HEK293T (cell line): Measurements from ENCODE around the gene L1CAM.

Experiments used
- CTCF ChIA-PET: fragments of 350-600 bp; formaldehyde crosslinking; extraction: SDS; loops from one replicate; lab custom pipeline; 2021; ENCODE audit warnings: antibody characterized with exemption, inconsistent platforms; lab: Yijun Ruan, JAX
- POLR2A ChIA-PET: fragments of 350-600 bp; formaldehyde crosslinking; extraction: SDS; loops from one replicate; lab custom pipeline; 2020; ENCODE audit warnings: antibody characterized with exemption, inconsistent platforms; lab: Yijun Ruan, JAX
- DNase-seq: peaks from one replicate; pipeline ENCODE4 v3.0.0; 2012; ENCODE audit warnings: mixed read lengths; ENCODE audit errors: extremely low spot score
- ARNT ChIP-seq: fragments of 450-650 bp; IDR thresholded peaks from 2 replicates; pipeline ENCODE4 v1.6.1; 2017; ENCODE audit warnings: mild to moderate bottlenecking
- BHLHE40 ChIP-seq: fragments of 450-650 bp; IDR thresholded peaks from 2 replicates; pipeline ENCODE4 v1.6.1; 2016; ENCODE audit warnings: mild to moderate bottlenecking, moderate library complexity, borderline replicate concordance
- CTBP1 ChIP-seq: fragments of 450-650 bp; IDR thresholded peaks from 2 replicates; pipeline ENCODE4 v1.6.1; 2016; ENCODE audit warnings: borderline replicate concordance
- ELF4 ChIP-seq: fragments of 450-650 bp; IDR thresholded peaks from 2 replicates; pipeline ENCODE4 v1.6.1; 2017; ENCODE audit warnings: antibody characterized with exemption
- FOXA1 ChIP-seq: fragments of 450-650 bp; IDR thresholded peaks from 2 replicates; pipeline ENCODE4 v1.6.1; 2016; ENCODE audit warnings: mild to moderate bottlenecking
- FOXK2 ChIP-seq: fragments of 450-650 bp; IDR thresholded peaks from 2 replicates; pipeline ENCODE4 v1.6.1; 2016; ENCODE audit warnings: mild to moderate bottlenecking
- FOXM1 ChIP-seq: fragments of 450-650 bp; IDR thresholded peaks from 2 replicates; pipeline ENCODE4 v1.6.1; 2017; ENCODE audit warnings: mild to moderate bottlenecking, borderline replicate concordance
- HDGF ChIP-seq: fragments of 450-650 bp; IDR thresholded peaks from 2 replicates; pipeline ENCODE4 v1.6.1; 2017; ENCODE audit warnings: antibody characterized with exemption, borderline replicate concordance
- L3MBTL2 ChIP-seq: fragments of 450-650 bp; conservative IDR thresholded peaks from 2 replicates; pipeline ENCODE4 v1.6.1; 2016; ENCODE audit warnings: mild to moderate bottlenecking
- LEF1 ChIP-seq: fragments of 450-650 bp; IDR thresholded peaks from 2 replicates; pipeline ENCODE4 v1.6.1; 2017; ENCODE audit warnings: mild to moderate bottlenecking, borderline replicate concordance
- NFRKB ChIP-seq: fragments of 450-650 bp; IDR thresholded peaks from 2 replicates; pipeline ENCODE4 v1.6.1; 2016; ENCODE audit warnings: mild to moderate bottlenecking, moderate library complexity
- SP1 ChIP-seq: fragments of 450-650 bp; IDR thresholded peaks from 2 replicates; pipeline ENCODE4 v1.6.1; 2017
- SUZ12 ChIP-seq: fragments of 450-650 bp; IDR thresholded peaks from 2 replicates; pipeline ENCODE4 v1.6.1; 2016; ENCODE audit warnings: mild to moderate bottlenecking
- TARDBP ChIP-seq: fragments of 450-650 bp; IDR thresholded peaks from 2 replicates; pipeline ENCODE4 v1.6.1; 2016
- ZNF384 ChIP-seq: fragments of 450-650 bp; IDR thresholded peaks from 2 replicates; pipeline ENCODE4 v1.6.1; 2016
- TF ChIP-seq, protein P1 (sequence below): fragments of 450-650 bp; IDR thresholded peaks from 2 replicates; pipeline ENCODE4 v1.6.1; 2016

Gene L1CAM

DNA sequence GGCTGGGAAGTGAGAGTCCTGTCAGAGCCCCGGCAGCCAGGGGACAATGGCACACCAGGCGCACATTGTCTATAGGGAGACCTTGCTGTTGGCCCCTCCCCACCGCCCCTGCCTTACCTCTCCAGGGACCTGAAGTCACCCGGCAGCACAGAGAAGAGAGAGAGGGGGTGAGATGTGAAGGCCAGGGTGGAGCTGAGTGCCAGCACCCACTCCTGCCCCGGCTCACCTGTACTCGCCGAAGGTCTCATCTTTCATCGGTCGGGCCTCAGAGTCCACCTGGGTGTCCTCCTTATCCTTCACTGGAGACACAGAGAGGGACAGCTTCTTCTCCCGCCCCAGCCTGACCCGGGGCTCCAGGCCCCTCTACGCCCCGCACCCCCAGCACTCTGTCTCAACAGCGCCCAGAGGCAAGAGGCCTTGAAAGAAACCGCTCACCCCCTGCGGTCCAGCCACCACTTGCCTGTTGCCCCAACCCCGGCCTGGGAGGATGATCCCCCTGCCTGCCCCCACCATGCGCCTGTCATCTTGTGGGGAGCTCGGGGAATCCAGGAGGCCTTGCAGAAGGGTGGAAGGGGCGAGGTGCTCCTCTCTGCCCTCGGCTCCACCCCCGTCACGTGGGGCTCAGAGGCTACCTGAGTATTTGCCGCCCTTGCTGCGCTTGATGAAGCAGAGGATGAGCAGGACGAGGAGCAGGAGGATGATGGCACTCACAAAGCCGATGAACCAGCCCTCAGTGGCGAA lies 22.6 kb downstream of the L1CAM start:
- POLR2A ChIA-PET: no interaction called here
- no peak for TF ChIP-seq FOXA1
- CTCF ChIA-PET: no interaction called here
- no peak for DNase-seq

DNA sequence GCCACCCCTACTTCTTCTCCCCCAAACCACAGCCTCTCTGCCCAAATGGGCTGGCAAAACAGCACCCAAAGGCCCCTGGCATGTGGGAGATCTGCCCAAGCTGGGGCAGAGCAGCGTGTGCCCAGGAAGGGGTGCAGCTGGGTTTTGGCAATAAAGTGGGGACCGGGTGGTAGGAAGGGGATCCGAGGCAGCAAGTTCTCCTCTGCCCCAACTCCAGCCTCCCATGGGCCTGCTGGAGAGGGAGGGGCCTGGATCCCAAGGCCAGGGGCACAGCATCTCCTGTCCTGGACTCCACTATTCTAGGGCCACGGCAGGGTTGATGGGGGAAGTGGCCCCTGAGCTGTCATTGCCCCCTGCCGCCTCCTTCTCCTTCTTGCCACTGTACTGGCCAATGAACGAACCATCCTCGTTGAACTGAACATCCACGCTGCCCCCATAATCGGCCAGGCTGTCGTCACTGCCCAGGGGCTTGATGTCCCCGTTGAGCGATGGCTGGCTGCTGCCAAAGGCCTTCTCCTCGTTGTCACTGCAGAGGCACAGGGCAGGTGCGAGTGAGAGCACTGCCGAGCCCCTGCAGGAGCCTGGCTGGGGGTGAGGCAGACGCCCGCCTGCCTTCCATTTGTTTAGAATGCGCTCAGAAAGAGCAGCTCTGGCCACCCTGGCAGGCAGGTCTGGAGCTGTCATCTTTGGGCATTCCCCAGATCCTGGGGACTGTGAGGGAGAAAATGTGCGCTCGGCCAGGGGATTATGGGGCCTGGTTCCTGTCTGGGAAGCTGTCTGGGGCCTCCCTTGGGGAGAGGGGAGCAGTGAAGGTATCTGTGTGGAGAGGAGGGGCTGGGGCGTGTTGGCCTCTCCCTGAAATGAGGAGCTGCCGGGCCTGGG lies 23.4 kb downstream of the L1CAM start:
- CTCF ChIA-PET: no interaction called here
- TF ChIP-seq LEF1 (no peak), SP1 (no peak), ZNF384 (no peak), FOXM1 (no peak), SUZ12 (no peak), ARNT (no peak), L3MBTL2 (no peak), NFRKB (no peak), TARDBP (no peak), FOXA1 (no peak), BHLHE40 (no peak), HDGF (no peak), ELF4 (no peak), FOXK2 (no peak), CTBP1 (no peak)
- TF ChIP-seq, protein P1, sequence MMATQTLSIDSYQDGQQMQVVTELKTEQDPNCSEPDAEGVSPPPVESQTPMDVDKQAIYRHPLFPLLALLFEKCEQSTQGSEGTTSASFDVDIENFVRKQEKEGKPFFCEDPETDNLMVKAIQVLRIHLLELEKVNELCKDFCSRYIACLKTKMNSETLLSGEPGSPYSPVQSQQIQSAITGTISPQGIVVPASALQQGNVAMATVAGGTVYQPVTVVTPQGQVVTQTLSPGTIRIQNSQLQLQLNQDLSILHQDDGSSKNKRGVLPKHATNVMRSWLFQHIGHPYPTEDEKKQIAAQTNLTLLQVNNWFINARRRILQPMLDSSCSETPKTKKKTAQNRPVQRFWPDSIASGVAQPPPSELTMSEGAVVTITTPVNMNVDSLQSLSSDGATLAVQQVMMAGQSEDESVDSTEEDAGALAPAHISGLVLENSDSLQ: no peak
- POLR2A ChIA-PET: interaction anchor here (0.6 kb wide), 1 partner anchor 634 kb away, joined by 3 read pairs; no protein-coding TSS in a partner anchor
- DNase-seq: no peak

DNA sequence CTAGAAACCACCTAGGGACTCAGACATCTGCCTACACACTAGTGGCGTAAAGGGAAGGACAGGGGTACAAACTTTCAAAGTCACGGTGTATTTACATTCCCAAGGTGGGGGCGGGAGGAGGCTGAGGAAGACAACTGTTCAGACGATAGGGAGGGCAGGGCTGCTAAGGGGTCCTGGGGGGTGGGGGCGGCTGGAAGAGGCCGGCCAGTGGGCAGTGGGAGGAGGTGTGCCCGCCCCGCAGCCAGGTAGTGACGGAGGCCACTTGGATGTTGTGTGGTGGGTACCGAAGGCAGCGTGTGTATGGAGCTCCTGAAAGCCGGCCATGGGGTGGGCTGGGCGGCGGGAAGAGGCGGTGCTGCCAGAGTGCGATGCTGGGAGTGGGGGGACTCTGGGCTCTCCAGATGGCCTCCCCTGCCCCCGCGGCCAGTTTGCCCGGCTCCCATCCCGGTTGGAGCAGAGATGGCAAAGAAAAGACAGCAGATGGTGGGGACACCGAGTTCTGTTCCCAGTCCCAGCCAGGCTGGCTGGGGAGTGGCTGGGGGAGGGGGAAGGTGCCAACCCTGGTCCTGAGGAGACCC lies 24.2 kb downstream of the L1CAM start:
- ChIA-PET CTCF (no interaction called here), POLR2A (interaction anchor here (0.6 kb wide), 1 partner anchor 633 kb away, joined by 3 read pairs; no protein-coding TSS in a partner anchor)
- DNase-seq: no peak
- TF ChIP-seq ZNF384: no peak
- no peak for TF ChIP-seq HDGF
- no peak for TF ChIP-seq FOXA1
- no peak for TF ChIP-seq ARNT
- TF ChIP-seq L3MBTL2: no peak
- TF ChIP-seq LEF1: no peak
- no peak for TF ChIP-seq NFRKB
- TF ChIP-seq, protein P1: no peak
- no peak for TF ChIP-seq SUZ12
- no peak for TF ChIP-seq TARDBP
- TF ChIP-seq CTBP1: no peak
- no peak for TF ChIP-seq BHLHE40
- TF ChIP-seq ELF4: no peak
- no peak for TF ChIP-seq FOXK2

DNA sequence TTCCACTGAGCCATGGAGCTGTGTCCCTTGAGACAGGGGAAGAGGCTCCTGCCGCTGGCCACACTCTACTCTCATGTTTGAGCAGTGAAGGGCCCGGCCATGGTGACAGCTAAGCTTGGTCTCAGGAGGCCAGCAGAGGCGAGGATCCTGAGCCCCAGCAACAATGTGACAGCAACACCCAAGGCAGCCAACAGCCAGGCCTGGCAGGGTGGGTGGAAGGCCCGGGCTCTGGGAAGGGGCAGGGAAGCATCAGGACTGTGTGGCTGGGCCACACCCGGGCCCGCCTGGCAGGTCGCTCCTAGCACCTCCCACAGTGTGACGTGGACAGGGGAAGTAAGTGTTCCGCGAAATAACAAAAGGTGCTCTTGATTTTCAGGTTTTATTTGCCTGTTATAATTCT lies 24.8 kb downstream of the L1CAM start:
- ChIA-PET CTCF (no interaction called here), POLR2A (no interaction called here)
- no peak for DNase-seq
- TF ChIP-seq ARNT (no peak), BHLHE40 (no peak), NFRKB (no peak), L3MBTL2 (no peak), HDGF (no peak)

DNA sequence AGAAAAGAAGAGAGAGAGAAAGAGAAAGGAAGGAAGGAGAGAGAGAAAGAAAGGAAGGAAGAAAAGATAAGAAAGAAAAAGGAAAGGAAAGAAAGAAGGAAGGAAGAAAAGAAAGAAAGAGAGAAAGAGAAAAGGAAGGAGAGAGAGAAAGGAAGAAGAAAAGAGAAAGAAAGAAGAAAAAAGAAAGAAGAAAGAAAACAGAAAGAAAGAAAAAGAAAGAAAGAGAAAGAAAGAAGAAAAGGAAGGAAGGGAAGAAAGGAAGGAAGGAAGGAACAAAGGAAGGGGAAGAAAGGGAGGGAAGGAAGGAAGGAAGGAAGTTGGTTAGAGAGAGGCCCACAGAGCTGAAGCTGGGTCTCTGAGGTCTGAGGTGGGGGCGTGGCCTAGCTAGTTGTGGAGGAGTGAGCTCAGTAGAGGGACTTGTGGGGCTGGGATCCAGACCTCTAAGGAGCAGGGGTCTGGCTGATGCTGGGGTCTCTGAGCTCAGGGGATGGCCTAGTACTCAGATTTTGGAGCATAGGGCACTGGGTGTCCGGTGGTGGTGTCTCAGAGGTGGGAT lies 28.5 kb downstream of the L1CAM start:
- no peak for TF ChIP-seq ELF4
- TF ChIP-seq HDGF: no peak
- TF ChIP-seq CTBP1: no peak
- no peak for TF ChIP-seq SP1
- ChIA-PET POLR2A (no interaction called here), CTCF (no interaction called here)
- DNase-seq: no peak

DNA sequence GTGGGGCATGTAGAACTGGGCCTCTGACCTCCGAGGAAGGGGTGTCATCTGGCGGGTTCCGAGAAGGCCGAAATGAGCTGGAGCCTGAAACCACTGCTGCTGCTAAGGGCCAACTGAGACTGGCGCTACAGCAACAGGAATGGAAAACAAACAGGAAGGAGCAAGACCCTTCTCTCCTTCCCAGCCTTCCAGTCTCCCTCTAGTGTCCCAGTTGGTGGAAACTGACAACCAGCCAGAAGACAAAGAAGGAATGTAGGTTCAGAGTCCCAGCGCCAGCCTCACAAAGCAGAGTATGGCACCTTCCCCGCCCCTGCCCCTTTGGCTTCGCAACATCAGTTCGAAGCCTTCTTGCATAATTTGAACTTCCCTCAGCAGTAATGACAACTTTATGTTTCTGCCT lies 31.3 kb downstream of the L1CAM start:
- TF ChIP-seq CTBP1: no peak
- TF ChIP-seq LEF1: no peak
- TF ChIP-seq ARNT: no peak
- TF ChIP-seq L3MBTL2: no peak
- TF ChIP-seq FOXK2: no peak
- no peak for TF ChIP-seq FOXM1
- no peak for TF ChIP-seq HDGF
- TF ChIP-seq ZNF384: no peak
- TF ChIP-seq NFRKB: no peak
- TF ChIP-seq, protein P1: no peak
- TF ChIP-seq SP1: no peak
- no peak for TF ChIP-seq FOXA1
- TF ChIP-seq BHLHE40: no peak
- no peak for TF ChIP-seq TARDBP
- no peak for TF ChIP-seq ELF4
- no peak for TF ChIP-seq SUZ12
- POLR2A ChIA-PET: no interaction called here
- no peak for DNase-seq
- CTCF ChIA-PET: no interaction called here
